ENCODE data around the gene ARFGAP1. TPM values are rescaled to one million over a fixed set of nuclear protein-coding genes. Genes with fewer than 3 reads are reported as not detected.

ARFGAP1 gene
- total and polyA plus RNA-seq, 2 of the 8 experiments (the other 6 are each of a cell fraction or from before 2014, with no cell fraction given), result 93.7 to 100 TPM

- Histone ChIP-seq H2AFZ (ENCODE audit: low read length) (no peak overlapping the region), H4K20me1 (replicated peaks in 1 of 2; ENCODE audit: control insufficient read depth in 1 of 2, insufficient read depth in 2 of 2, low read length in 2 of 2) (no peaks in the 10 kb centered on the region), H3K18ac (ENCODE audit: extremely low read depth, low read length) (peak overlapping the region; percentile 48; the same call in 1 of the 2 replicates), H3K4me1 (replicated peaks in 1 of 4; ENCODE audit: control insufficient read depth in 3 of 4, insufficient read depth in 4 of 4, low read length in 3 of 4) (peaks cover 0 to 24% (median 20%) of the 10 kb centered on the region in 4 experiments; a peak in 6 of 7 replicates), H2BK5ac (ENCODE audit: low read depth, low read length) (no peak overlapping the region), H3K27me3 (replicated peaks in 1 of 4; ENCODE audit: control insufficient read depth in 3 of 4, extremely low read depth in 1 of 4, insufficient read depth in 3 of 4, low read length in 3 of 4) (peaks cover 0 to 9% (median 4%) of the 10 kb centered on the region in 4 experiments; a peak in 3 of 7 replicates), H3K9me3 (ENCODE audit: insufficient read depth in 2 of 2, low read depth in 1 of 2, low read length in 1 of 2) (no peaks in the 10 kb centered on the region), H3K56ac (replicated peaks; ENCODE audit: insufficient read length, low read depth, low read length) (no peak overlapping the region), H3K14ac (ENCODE audit: insufficient read length) (no peak overlapping the region), H3K79me2 (ENCODE audit: control insufficient read depth in 1 of 2, insufficient read depth in 2 of 2, low read length in 2 of 2) (no peaks in the 10 kb centered on the region), H3K23me2 (ENCODE audit: low read depth, low read length) (peaks cover 3% of the 10 kb centered on the region; the same call in 1 of the 2 replicates), H2BK120ac (replicated peaks; ENCODE audit: low read depth, low read length) (no peak overlapping the region), H2BK20ac (ENCODE audit: low read length) (no peak overlapping the region), H3K23ac (ENCODE audit: insufficient read length) (no peak overlapping the region), H3K4me3 (ENCODE audit: extremely low read depth in 1 of 4, insufficient read depth in 2 of 4, low read depth in 3 of 4, low read length in 4 of 4) (no peak overlapping the region), H2AK5ac (ENCODE audit: low read depth, low read length) (0 out of 2 replicates have a peak overlapping the region, but pooled peaks have one; percentile 53), H4K91ac (replicated peaks; ENCODE audit: insufficient read length, low read length) (no peak overlapping the region), H3K4ac (replicated peaks; ENCODE audit: insufficient read length, low read depth, low read length) (peak overlapping the region; percentile 53), H4K5ac (ENCODE audit: insufficient read length, low read depth, low read length) (no peak overlapping the region), H3K79me1 (ENCODE audit: low read depth, low read length) (no peaks in the 10 kb centered on the region), H3K27ac (ENCODE audit: low read depth, low read length) (no peak overlapping the region), H3K36me3 (ENCODE audit: control insufficient read depth in 2 of 4, insufficient read depth in 4 of 4, low read length in 3 of 4) (no peaks in the 10 kb centered on the region), H3K4me2 (ENCODE audit: insufficient read depth in 1 of 2, low read depth in 2 of 2, low read length in 2 of 2) (no peak overlapping the region), H2BK15ac (ENCODE audit: low read length) (0 out of 2 replicates have a peak overlapping the region, but pooled peaks have one; percentile 61), H3K9ac (replicated peaks in 1 of 4; ENCODE audit: extremely low read depth in 1 of 4, low read depth in 3 of 4, low read length in 3 of 4) (no peak overlapping the region), H4K8ac (ENCODE audit: extremely low read depth, insufficient read depth, low read length) (no peak overlapping the region; the same call in 1 of the 2 replicates), H2BK12ac (ENCODE audit: low read depth, low read length) (no peak overlapping the region)
- 91% methylated on average over 16 of the region's 16 CpGs; no CpG with 5 or more reads in 1 of the 2 experiments for WGBS, 2 experiments (ENCODE audit: extremely low coverage in 1 of 2, insufficient coverage in 1 of 2, insufficient read length in 1 of 2, insufficient replicate concordance in 2 of 2, low coverage in 1 of 2, low lambda C conversion rate in 2 of 2, missing lambda C conversion rate in 1 of 2)
- ChIA-PET CTCF (ENCODE audit: partially characterized antibody) (interaction anchor here (0.7 to 9.9 kb wide), 6 partner anchors 12 to 655 kb away, joined by 3 to 81 read pairs (median 15); no protein-coding TSS in a partner anchor), POLR2A (ENCODE audit: partially characterized antibody) (interaction anchor here (0.6 kb wide), 1 partner anchor 56 kb away, joined by 3 read pairs; no protein-coding TSS in a partner anchor)
- DNase-seq (ENCODE audit: low read depth in 1 of 2, low spot score in 2 of 2) (no peak), FAIRE-seq (no peak)
- TF ChIP-seq BRCA1 (IDR thresholded peaks at IDR 0.05; ENCODE audit: low read depth, low read length) (no peak), FOSL1 (IDR thresholded peaks at IDR 0.05; ENCODE audit: insufficient read depth, low read depth, low read length) (no peak), BCL11A (IDR thresholded peaks at IDR 0.05; ENCODE audit: low read depth in 2 of 2, low read length in 2 of 2) (no peak), ATF2 (IDR thresholded peaks at IDR 0.05; ENCODE audit: low read length) (no peak), CHD1 (IDR thresholded peaks at IDR 0.05; ENCODE audit: low read depth, low read length) (no peak), RBBP5 (IDR thresholded peaks at IDR 0.05; ENCODE audit: borderline replicate concordance, low read depth, low read length) (no peak), JUN (IDR thresholded peaks at IDR 0.05; ENCODE audit: low read depth, low read length) (no peak), CTBP2 (IDR thresholded peaks at IDR 0.05; ENCODE audit: borderline replicate concordance, insufficient read depth, insufficient read length, low read length) (no peak), CEBPB (IDR thresholded peaks at IDR 0.05; ENCODE audit: low read depth, low read length) (no peak), JUND (IDR thresholded peaks at IDR 0.05; ENCODE audit: low read length) (no peak), POLR2A (IDR thresholded peaks at IDR 0.05; ENCODE audit: control extremely low read depth in 1 of 2, low read depth in 2 of 2, low read length in 2 of 2) (no peak)
These were observed 25.4 kb downstream of the ARFGAP1 start for GRCh38 chr20:63297796-63298572.
